Measurements from ENCODE around the gene PRPF38B.
A peak's percentile ranks its signal among the peaks of the same experiment; 100 is the strongest.

The PRPF38B gene

DNA sequence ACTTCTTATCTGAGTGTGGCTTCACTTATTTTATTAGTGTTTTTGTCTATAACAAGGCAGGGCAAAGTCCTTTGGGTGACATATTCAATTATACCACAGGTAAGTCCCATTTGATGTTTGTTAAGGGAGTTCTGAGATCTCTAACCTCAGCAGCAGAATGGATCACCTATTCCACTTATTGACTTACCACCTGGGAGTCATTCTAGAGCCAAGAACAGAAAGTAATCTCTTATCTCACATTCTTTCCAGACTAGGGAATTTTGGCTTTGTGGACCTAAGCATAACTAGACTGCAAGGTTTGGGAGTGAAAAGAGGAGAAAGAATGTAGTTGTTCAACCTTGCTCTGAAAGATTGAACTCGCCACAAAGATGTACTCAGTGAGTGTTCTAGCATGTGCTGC is 33.8 kb downstream of the PRPF38B start:
- H3K27ac ChIP-seq (ENCODE audit: low read depth, low read length), result no peak overlapping the region
- no peaks in the 10 kb centered on the region for H3K27me3 ChIP-seq (ENCODE audit: control insufficient read depth, insufficient read depth, low read length)
- H3K36me3 ChIP-seq (ENCODE audit: control insufficient read depth, insufficient read depth, low read length), result no peaks in the 10 kb centered on the region
- H3K9me3 ChIP-seq (ENCODE audit: control insufficient read depth, insufficient read depth, low read depth, low read length), result no peaks in the 10 kb centered on the region
- no peak overlapping the region for H3K4me3 ChIP-seq (ENCODE audit: low read depth, low read length)
- no peak overlapping the region for H3K9ac ChIP-seq (ENCODE audit: low read length)
- peaks cover 4% of the 10 kb centered on the region for H3K4me1 ChIP-seq (ENCODE audit: control insufficient read depth, insufficient read depth, low read length)

DNA sequence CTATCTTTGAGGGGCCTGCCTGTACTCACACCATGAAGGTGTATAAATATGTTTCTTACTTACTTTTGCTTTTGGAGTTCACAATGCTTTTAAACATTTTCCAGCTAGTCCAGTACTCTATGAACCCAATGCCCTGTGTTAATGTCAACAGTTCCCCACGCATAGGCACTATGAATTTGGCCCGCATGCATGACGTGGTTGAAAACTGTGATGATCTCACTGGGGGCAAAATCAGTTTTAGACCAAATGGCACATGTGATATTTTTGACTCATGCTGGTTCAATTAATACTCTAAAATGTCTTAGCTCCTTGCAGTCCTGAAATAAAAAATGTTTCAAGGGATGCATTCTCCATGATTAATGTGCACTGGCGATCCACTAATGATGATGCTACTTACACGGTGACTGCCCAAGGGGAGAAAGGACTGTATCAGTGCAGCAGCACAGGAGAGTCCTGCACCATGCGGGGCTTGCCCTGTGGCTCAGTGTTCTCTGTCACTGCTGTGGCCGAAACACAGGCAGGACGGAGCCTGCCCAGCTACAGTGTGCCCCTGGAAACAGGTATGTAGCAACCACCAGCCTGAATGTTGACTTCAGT is 36.3 kb downstream of the PRPF38B start:
- H3K9ac ChIP-seq (ENCODE audit: low read length), result no peak overlapping the region
- H3K4me1 ChIP-seq (ENCODE audit: control insufficient read depth, insufficient read depth, low read length), result no peaks in the 10 kb centered on the region
- no peaks in the 10 kb centered on the region for H3K36me3 ChIP-seq (ENCODE audit: control insufficient read depth, insufficient read depth, low read length)
- H3K4me3 ChIP-seq (ENCODE audit: low read depth, low read length), result no peak overlapping the region
- no peaks in the 10 kb centered on the region for H3K9me3 ChIP-seq (ENCODE audit: control insufficient read depth, insufficient read depth, low read depth, low read length)
- no peak overlapping the region for H3K27ac ChIP-seq (ENCODE audit: low read depth, low read length)
- no peaks in the 10 kb centered on the region for H3K27me3 ChIP-seq (ENCODE audit: control insufficient read depth, insufficient read depth, low read length)

DNA sequence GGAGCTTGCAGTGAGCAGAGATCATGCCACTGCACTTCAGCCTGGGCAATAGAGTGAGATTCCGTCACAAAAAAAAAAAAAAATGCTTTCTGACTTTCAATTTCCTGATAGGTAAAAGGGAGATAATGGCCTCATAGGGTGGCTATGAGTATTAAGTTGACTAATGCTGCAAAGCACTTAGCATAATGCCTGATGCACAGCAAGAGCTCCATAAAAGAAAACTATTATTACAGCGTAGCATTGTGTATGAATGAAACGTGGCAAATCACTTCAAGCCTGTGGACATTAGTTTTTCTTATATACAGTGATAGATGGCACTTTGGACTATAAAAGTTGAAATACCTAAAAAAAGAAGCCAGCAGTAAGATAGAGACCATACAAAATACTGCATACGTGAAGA is 37.4 kb downstream of the PRPF38B start:
- H3K27ac ChIP-seq (ENCODE audit: low read depth, low read length), result no peak overlapping the region
- H3K4me1 ChIP-seq (ENCODE audit: control insufficient read depth, insufficient read depth, low read length), result no peaks in the 10 kb centered on the region
- H3K9me3 ChIP-seq (ENCODE audit: control insufficient read depth, insufficient read depth, low read depth, low read length), result no peaks in the 10 kb centered on the region
- no peak overlapping the region for H3K4me3 ChIP-seq (ENCODE audit: low read depth, low read length)
- H3K36me3 ChIP-seq (ENCODE audit: control insufficient read depth, insufficient read depth, low read length), result no peaks in the 10 kb centered on the region
- H3K27me3 ChIP-seq (ENCODE audit: control insufficient read depth, insufficient read depth, low read length), result no peaks in the 10 kb centered on the region
- no peak overlapping the region for H3K9ac ChIP-seq (ENCODE audit: low read length)

DNA sequence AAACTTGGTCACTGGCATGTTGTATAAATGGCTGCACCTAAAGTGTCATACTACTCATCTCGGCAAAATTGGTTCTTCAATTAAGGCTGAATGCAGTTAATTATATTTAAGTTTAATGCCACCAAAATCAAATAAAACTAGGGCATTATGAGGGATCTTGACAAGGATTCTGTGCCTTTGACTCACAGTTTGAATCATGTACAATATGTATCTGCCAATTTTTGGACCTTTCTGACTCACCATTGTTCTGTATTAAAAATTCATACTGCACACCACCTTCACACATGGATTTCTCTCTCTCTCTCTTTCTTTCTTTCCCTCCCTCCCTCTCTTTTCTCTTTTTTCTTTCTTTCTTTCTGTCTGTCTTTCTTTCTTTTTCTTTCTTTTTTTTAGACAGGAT is 40.3 kb downstream of the PRPF38B start:
- H3K4me3 ChIP-seq (ENCODE audit: low read depth, low read length), result no peak overlapping the region
- no peaks in the 10 kb centered on the region for H3K9me3 ChIP-seq (ENCODE audit: control insufficient read depth, insufficient read depth, low read depth, low read length)
- no peaks in the 10 kb centered on the region for H3K27me3 ChIP-seq (ENCODE audit: control insufficient read depth, insufficient read depth, low read length)
- H3K36me3 ChIP-seq (ENCODE audit: control insufficient read depth, insufficient read depth, low read length), result no peaks in the 10 kb centered on the region
- no peaks in the 10 kb centered on the region for H3K4me1 ChIP-seq (ENCODE audit: control insufficient read depth, insufficient read depth, low read length)
- no peak overlapping the region for H3K27ac ChIP-seq (ENCODE audit: low read depth, low read length)
- H3K9ac ChIP-seq (ENCODE audit: low read length), result no peak overlapping the region

DNA sequence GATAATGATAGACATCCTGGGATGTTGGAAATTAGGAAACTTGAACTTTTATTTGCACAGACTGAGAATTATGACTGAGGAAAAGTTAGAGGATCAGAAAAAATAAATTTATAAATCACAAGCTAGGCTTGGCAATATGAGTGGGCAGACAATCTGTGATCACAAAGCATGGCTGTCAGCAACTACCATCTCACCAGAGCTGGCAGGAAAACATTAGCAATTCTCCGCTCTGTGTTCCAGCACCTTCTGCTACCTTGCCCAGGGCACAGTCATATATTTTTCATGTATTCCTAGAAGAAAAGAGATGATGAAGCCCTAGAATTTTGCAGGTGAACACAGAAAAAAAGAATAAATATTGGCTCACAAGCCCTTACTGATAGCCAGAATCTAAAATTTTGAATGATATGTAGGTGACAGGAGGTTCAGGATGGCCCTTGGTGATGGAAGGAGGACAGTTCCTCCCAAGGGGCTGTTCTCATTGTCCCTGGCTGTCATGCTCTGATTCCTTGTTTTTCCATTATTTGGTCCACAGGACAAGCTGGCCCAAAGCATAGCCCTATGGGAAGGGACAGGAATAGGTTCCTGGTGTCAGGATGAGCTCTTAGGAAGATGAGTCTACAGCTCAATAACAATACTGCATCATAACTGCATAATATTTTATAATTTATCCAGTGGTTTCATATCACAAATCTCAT is 42.2 kb downstream of the PRPF38B start:
- H3K27ac ChIP-seq (ENCODE audit: low read depth, low read length), result no peak overlapping the region

DNA sequence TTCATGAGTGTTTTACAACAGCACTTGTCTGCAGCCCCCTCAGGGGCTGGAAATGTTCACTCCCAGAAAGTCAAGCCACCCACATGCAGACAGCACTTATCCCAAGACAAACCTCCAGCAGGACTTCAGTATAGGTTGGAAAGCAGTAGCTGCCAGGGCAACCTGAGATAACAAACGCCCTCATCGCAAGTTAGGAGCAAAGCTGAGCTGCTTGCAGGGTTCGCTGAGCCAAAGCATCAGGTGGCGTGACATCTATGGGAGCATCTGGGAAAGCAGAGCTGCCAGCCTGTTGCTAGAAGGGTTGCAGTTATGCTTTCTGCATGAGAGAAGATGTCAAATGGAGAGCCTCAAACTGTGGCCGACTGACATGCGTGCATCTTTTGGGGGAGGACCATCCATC is 50.1 kb downstream of the PRPF38B start:
- H3K36me3 ChIP-seq (ENCODE audit: control insufficient read depth, insufficient read depth, low read length), result no peaks in the 10 kb centered on the region
- H3K9ac ChIP-seq (ENCODE audit: low read length), result no peak overlapping the region
- no peaks in the 10 kb centered on the region for H3K4me1 ChIP-seq (ENCODE audit: control insufficient read depth, insufficient read depth, low read length)
- H3K27me3 ChIP-seq (ENCODE audit: control insufficient read depth, insufficient read depth, low read length), result 0 out of 2 replicates have a peak, but pooled peaks cover 2% of the 10 kb centered on the region
- H3K4me3 ChIP-seq (ENCODE audit: low read depth, low read length), result no peak overlapping the region
- H3K27ac ChIP-seq (ENCODE audit: low read depth, low read length), result no peak overlapping the region
- H3K9me3 ChIP-seq (ENCODE audit: control insufficient read depth, insufficient read depth, low read depth, low read length), result no peaks in the 10 kb centered on the region

More for the DNA sequence above, 42.2 kb downstream of the PRPF38B start:
- H3K4me1 ChIP-seq (ENCODE audit: control insufficient read depth, insufficient read depth, low read length), result no peaks in the 10 kb centered on the region
- H3K27me3 ChIP-seq (ENCODE audit: control insufficient read depth, insufficient read depth, low read length), result no peaks in the 10 kb centered on the region
- H3K4me3 ChIP-seq (ENCODE audit: low read depth, low read length), result no peak overlapping the region
- no peak overlapping the region for H3K9ac ChIP-seq (ENCODE audit: low read length)
- no peaks in the 10 kb centered on the region for H3K9me3 ChIP-seq (ENCODE audit: control insufficient read depth, insufficient read depth, low read depth, low read length)
- H3K36me3 ChIP-seq (ENCODE audit: control insufficient read depth, insufficient read depth, low read length), result no peaks in the 10 kb centered on the region

- Histone ChIP-seq H3K27ac (ENCODE audit: low read depth, low read length) (no peak overlapping the region), H3K9ac (ENCODE audit: low read length) (no peak overlapping the region), H3K4me3 (ENCODE audit: low read depth, low read length) (0 out of 2 replicates have a peak overlapping the region, but pooled peaks have one; percentile 6), H3K36me3 (ENCODE audit: control insufficient read depth, insufficient read depth, low read length) (peaks cover 2% of the 10 kb centered on the region; the same call in 1 of the 2 replicates), H3K4me1 (ENCODE audit: control insufficient read depth, insufficient read depth, low read length) (no peaks in the 10 kb centered on the region), H3K27me3 (ENCODE audit: control insufficient read depth, insufficient read depth, low read length) (0 out of 2 replicates have a peak, but pooled peaks cover 2% of the 10 kb centered on the region), H3K9me3 (ENCODE audit: control insufficient read depth, insufficient read depth, low read depth, low read length) (no peaks in the 10 kb centered on the region)
Observed at GRCh38 chr1:108745980-108746381, 53.9 kb downstream of the PRPF38B start.

GRCh38 chr1:108746382-108747170 is 54.5 kb downstream of the PRPF38B start, which contains the start of gene STXBP3:
Gene STXBP3, plus strand, starts transcription at chr1:108746674. Its CDS starts 64 bp downstream, at chr1:108746738.
- H3K9me3 ChIP-seq (ENCODE audit: control insufficient read depth, insufficient read depth, low read depth, low read length), result no peaks in the 10 kb centered on the region
- H3K4me1 ChIP-seq (ENCODE audit: control insufficient read depth, insufficient read depth, low read length), result no peaks in the 10 kb centered on the region
- H3K27ac ChIP-seq (ENCODE audit: low read depth, low read length), result peak within 1 kb of the TSS; percentile 73
- H3K9ac ChIP-seq (ENCODE audit: low read length), result peak within 1 kb of the TSS; percentile 90
- peak within 1 kb of the TSS; percentile 86 for H3K4me3 ChIP-seq (ENCODE audit: low read depth, low read length)
- 0 out of 2 replicates have a peak, but pooled peaks cover 2% of the 10 kb centered on the region for H3K27me3 ChIP-seq (ENCODE audit: control insufficient read depth, insufficient read depth, low read length)
- H3K36me3 ChIP-seq (ENCODE audit: control insufficient read depth, insufficient read depth, low read length), result peaks cover 2% of the 10 kb centered on the region; the same call in 1 of the 2 replicates

DNA sequence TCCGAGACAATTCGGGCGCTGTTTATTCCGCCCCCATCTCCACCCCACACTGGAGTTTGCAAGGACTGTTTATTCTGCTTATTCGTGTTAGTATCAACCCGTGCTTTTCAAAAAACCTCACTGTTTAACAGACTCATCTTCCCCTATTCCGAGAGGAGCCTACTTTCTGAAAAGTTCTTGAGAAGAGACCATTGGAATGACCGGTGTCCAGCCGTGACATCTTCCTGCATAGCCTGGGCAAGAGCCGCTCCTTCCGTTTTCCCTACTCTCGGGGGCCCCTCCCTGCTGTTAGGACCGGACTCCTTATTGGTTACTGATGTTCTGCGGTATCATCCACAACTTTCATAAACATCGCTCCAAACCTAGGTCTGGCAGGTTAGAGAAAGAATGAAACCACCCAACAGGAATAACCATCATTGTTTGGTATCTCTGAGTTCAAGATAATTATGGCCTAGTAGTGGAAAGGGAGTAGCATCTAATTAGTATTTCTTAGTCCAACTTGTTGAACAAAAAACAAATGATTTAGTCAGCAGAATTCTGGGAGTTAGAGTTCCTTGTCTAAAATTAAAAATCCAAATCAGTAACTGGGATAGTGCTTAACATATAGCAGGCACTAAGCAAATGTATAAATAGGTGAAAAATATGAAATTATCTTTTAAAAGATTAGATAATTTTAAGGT is 55.2 kb downstream of the PRPF38B start:
- Histone ChIP-seq H3K27ac (ENCODE audit: low read depth, low read length) (peak overlapping the region; percentile 73), H3K9me3 (ENCODE audit: control insufficient read depth, insufficient read depth, low read depth, low read length) (no peaks in the 10 kb centered on the region), H3K4me1 (ENCODE audit: control insufficient read depth, insufficient read depth, low read length) (no peaks in the 10 kb centered on the region), H3K27me3 (ENCODE audit: control insufficient read depth, insufficient read depth, low read length) (0 out of 2 replicates have a peak, but pooled peaks cover 2% of the 10 kb centered on the region), H3K36me3 (ENCODE audit: control insufficient read depth, insufficient read depth, low read length) (peaks cover 6% of the 10 kb centered on the region; the same call in 1 of the 2 replicates), H3K4me3 (ENCODE audit: low read depth, low read length) (peak overlapping the region; percentile 86), H3K9ac (ENCODE audit: low read length) (peak overlapping the region; percentile 90)

DNA sequence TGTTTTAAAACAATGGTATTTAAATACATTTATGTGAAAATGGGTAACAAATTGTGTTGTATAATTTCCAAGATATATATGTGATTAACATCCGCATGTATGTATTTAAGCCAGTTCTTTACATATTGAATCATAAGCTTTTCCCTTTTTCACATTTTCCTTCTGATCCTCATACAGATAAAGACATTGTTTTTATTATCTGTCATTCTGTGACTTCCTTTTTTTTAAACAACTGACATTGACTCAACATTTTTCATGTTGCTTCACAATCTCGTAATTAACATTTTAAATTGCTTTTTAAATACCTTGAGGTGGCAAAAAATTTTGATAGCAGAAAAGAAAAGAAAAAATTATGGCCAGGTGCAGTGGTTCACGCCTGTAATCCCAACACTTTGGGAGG is 55.8 kb downstream of the PRPF38B start:
- H3K27ac ChIP-seq (ENCODE audit: low read depth, low read length), result no peak overlapping the region
- no peaks in the 10 kb centered on the region for H3K4me1 ChIP-seq (ENCODE audit: control insufficient read depth, insufficient read depth, low read length)
- H3K9me3 ChIP-seq (ENCODE audit: control insufficient read depth, insufficient read depth, low read depth, low read length), result no peaks in the 10 kb centered on the region
- peaks cover 7% of the 10 kb centered on the region; the same call in 1 of the 2 replicates for H3K36me3 ChIP-seq (ENCODE audit: control insufficient read depth, insufficient read depth, low read length)
- H3K27me3 ChIP-seq (ENCODE audit: control insufficient read depth, insufficient read depth, low read length), result 0 out of 2 replicates have a peak, but pooled peaks cover 2% of the 10 kb centered on the region
- no peak overlapping the region for H3K9ac ChIP-seq (ENCODE audit: low read length)
- H3K4me3 ChIP-seq (ENCODE audit: low read depth, low read length), result peak overlapping the region; percentile 86

All from HUES6 (cell line).